ENCODE data around the gene LRIG3. TPM values are rescaled to one million over a fixed set of nuclear protein-coding genes. Genes with fewer than 3 reads are reported as not detected.
A peak's percentile ranks its signal among the peaks of the same experiment; 100 is the strongest.

Gene LRIG3
- total and polyA plus RNA-seq, 2 of the 8 experiments (the other 6 are each of a cell fraction or from before 2014, with no cell fraction given) = 6.5 to 9.1 TPM

- TF ChIP-seq SRF (IDR thresholded peaks at IDR 0.05; ENCODE audit: low read depth, low read length) (no peak), BCL11A (IDR thresholded peaks at IDR 0.05; ENCODE audit: low read depth in 2 of 2, low read length in 2 of 2) (peak in 1 of 2 experiments; percentile 1)
These were observed 59.5 kb downstream of the LRIG3 start (continued) for GRCh38 chr12:58860788-58861240.
